ENCODE results near the gene JAG1.

JAG1 gene

GRCh38 chr20:10673842-10674683, at the start of gene JAG1:
TSS of gene JAG1 (minus strand) at chr20:10673999. CDS start at chr20:10673530, 469 bp downstream.
- DNase-seq, result peak; percentile 24

DNA sequence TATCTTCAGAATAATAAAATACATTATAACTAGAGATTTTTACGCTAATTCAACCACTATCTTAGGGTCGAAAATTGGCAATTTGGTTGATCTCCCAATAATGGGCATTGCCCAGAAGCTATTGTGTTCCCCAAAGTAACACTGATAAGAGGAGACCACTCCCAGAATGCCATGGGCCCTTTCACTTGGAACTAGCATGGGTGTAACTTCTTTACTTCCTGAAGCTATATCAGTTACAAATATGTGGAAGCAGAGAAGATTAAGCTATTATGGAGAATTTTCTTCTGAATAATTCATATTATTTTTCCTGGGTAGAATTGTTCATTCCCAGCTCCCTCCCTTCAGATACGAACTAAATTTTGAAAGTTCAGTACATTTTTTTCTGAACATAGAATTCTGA, 48.2 kb upstream of the JAG1 start:
- DNase-seq, result no peak

DNA sequence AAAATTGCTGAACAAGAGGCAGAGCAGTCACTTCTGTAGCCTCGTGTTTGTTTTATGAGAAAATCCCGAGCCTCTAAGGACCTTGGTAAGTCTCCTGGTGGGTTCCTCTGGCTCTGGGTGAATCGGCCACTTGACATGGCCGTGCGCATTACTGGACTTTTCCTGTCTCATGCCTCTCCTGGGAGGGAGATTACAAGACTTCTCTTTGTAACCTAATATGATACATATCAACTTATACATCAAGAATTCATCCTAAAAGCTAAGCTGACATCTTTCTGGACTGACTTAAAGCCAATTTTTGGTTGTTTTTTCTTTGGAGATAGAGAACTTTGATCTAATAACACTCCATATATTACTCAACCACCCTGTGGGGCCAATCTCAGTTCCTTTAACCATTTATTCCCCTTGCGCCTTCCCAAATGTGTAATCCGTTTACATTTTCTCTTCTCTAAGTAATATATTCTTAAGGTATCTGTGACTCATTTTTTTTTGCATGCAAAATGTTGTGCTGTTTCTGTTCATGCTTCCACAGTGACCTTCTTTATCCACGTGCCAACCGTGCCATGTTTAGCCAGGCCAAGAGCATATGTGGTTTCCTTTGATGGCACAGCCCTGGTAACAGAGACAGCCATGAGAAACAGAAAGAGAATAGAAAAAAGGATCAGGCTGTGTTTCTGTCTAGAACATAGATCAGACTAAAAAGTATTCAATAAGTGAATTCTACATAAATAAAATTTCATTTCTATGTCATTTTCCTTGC, 47.5 kb upstream of the JAG1 start:
- DNase-seq, result no peak

DNA sequence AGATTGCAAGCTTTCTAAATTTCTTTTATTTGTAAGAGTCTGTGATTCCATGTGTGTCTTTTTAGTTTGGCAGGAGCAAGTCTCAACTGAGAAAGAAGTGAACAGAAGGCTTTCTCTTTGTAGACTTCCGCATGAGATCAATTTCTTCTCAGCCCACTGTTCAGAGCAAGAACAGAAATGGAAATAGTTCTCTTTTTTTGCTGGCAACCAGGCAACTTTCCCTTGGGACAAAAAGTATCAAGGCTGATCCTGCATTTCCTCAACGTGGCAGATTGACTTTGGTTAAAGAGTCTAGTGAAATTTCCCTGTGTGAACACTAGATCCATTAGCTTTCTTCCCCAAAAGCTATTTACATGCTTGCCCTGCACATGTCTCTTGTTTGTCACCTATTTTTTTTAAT, 46.8 kb upstream of the JAG1 start:
- no peak for DNase-seq

- no peak for DNase-seq
These were observed 46.1 kb upstream of the JAG1 start for GRCh38 chr20:10719740-10720385.

GRCh38 chr20:10718661-10719060, 44.9 kb upstream of the JAG1 start:
- no peak for DNase-seq

DNA sequence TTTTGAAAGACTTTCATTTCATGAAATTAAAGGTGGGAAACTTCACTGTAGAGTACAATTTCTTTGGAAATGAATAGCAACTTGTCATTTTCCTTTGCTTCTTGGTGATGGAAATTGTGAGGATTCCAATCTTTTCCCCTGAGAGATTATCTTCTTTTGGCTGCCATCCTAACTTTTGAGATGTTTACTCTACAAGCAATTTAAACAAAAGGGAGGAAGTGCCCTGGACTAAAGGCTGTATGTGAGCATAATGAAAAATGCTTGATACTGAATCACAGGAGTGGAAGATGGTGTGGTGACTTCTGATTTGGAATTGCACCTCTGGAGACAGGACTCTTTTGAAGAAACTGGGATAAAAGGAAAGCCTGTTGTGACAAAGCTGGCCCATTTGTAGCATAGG, 43.1 kb upstream of the JAG1 start:
- no peak for DNase-seq

- DNase-seq, result no peak
These were observed 41.2 kb upstream of the JAG1 start for GRCh38 chr20:10715035-10715434.

DNA sequence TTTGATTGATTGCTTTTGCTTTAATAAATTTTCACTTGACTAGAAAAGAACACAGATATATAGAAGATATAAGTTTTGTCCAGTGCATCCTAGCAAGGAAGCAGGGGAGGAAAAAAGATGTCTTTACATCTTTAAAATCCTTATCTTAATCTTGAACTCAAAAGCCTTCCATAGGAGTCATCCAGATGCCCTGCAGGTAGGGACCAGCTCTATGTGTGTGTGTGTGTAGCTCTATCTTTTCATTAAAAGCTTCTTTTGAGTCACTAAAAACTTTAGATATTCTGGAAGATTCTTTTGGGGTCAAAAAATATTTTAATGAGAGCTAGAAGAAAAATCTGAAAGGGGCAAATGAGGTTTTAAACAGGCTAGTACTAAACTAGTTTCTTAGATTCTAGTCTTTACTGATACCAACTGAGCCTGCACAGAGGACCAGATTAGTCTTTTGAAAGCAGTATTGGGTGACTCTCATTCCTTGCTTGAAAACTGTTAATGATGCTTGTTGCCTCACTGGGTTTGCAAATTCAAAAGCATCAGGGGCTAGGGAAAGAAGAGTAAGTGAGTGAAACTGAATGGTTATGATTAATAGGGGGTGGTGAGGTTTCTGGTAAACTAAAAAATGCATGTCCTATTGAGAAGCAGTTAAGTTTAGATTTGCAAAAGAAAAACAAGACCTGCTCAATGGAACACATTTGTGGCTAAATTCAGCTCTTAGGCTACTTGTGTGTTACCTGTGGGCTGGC, 40.6 kb upstream of the JAG1 start:
- no peak for DNase-seq

DNA sequence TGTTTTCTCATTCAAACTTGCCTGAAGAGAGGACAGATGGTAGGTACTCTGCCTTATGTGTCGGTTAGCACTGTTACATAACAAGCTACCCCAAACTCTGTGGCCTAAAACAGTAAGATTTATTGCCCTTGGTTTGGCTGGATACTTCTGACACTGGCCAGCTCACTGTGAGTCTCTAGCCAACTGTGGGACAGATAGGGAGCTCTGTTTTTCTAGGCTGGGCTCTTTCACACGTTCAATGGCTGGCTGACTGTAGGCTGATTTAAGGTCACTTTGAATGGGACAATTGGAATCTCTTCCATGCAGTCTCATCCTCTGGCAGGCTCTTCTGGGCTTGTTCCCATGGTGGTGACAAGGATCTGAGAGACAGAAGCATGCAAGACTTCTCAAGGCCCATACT, 39.4 kb upstream of the JAG1 start:
- DNase-seq, result no peak

DNA sequence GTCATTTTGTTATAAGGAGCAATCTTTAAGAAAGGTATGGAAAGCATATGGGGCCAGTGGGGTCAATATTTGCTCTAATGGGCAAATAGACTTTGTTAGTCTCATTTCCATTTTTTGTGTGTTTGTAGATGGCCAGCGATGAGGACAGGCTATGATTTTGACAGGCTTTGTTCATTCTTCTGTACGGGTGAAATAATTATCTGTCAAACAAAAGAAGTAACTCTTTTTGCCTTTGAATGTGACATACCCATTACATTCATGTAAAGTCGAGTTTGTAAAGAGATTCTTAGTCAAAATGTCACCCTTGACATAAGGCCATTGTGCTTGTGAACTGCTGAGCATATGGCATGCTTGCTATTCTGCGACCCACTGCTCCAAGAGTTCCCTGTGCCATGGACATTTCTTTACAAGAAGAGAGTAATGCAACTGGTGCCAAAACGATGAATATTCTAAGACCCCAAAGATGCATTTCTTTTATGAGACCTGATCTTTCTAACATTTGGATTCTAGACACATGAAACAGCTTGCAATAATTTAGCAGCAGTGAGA, 38.2 kb upstream of the JAG1 start:
- no peak for DNase-seq

DNA sequence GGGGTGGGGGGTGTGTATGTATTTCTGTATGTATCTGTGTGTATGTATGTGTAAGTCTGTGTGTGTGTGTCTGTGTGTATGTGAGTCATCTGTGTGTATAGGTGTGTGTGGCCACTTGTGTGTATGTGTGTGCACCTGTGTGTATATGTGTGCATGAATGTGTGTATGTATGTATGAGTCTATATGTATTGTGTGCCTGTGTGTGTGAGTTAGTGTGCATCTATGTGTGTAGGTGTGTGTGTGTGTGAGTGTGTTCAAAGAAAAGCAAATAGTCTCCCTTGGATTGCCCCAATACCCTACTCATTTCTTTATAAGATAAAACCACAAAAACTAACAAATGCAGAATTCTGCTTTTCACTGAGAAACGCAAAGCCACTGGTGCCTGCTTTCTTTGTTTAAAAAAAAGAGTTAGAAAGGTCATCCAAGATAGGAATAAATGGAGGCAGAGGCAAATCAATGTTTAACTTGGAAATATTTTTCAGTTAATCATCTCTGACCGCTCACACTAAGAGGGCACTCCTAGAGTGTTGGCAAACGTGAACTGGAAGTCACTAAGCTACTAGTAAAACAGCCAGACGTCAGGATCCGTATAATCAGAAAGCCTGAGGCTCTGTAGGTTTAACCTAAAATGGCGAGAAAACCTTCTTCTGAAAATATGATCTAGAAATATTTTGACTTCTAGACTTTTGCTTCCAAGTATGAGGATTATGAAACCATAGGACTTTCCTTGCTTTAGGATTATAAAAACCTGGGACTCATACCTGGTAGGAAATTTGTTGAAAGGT, 37.4 kb upstream of the JAG1 start:
- no peak for DNase-seq

DNA sequence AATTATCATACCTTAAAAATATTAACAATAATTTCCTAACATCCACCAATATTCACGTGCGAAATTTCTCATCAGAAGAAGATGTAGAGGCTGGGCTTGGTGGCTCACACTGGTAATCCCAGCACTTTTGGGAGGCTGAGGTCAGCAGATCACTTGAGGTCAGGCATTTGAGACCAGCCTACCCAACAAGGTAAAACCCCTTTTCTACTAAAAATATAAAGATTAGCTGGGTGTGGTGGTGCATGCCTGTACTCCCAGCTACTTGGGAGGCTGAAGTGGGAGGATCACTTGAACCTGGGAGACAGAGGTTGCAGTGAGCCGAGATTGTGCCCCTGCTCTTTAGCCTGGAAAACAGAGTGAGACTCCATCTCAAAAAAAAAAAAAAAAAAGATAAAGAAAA, 36.1 kb upstream of the JAG1 start:
- no peak for DNase-seq

- DNase-seq, result no peak
These were observed 34.8 kb upstream of the JAG1 start for GRCh38 chr20:10708351-10709185.

- no peak for DNase-seq
These were observed 34.0 kb upstream of the JAG1 start for GRCh38 chr20:10707791-10708190.

GRCh38 chr20:10707068-10707467, 33.3 kb upstream of the JAG1 start:
- DNase-seq, result no peak

DNA sequence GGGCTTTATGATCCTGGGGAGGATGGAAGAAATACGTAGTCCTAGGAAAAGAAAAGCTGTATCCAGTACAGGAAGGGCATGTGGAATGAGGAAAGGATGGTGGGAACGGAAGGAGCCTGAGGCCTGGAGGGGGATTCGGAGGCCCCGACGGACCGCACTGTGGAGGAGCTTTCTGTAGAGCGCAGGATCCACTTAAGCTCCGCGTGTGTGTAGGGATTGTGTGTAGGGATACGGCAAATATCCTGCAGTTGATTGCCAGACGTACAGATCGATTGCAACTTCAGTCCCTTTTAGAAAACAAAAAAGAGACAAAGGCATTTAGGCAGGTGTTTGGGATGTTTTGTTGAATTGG, 32.6 kb upstream of the JAG1 start:
- no peak for DNase-seq

DNA sequence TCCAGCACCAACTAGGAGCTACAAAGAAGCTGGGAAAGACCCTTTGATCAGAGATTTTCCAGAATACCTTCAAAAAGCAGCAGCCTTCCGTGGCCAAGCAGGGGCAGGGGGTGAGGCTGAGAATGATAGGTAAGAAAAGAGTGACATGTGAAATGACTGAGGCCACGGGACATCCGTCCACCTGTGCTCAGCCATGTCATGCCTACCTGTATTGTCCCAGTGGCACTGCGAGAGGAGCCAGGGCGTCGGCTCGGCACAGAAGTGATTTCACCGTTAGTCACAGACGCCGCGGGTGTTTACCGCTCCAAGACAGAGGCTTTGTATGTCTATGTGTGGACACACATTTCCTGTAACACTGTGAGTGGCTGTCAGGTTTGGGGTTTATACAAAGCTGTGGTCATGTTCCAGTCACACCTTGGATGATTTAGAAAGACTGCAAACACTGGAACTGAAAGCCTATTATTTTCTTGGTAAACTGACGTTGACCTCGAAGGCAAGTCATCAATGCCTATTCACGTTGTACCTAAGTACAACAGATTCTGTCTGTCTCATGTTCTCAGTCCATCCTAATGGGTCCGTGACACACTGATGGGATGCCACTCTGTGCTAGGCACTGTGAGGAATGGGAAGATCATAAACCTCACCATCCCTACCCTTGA, 32.1 kb upstream of the JAG1 start:
- DNase-seq, result no peak

- no peak for DNase-seq
These were observed 27.8 kb upstream of the JAG1 start for GRCh38 chr20:10701607-10702006.

DNA sequence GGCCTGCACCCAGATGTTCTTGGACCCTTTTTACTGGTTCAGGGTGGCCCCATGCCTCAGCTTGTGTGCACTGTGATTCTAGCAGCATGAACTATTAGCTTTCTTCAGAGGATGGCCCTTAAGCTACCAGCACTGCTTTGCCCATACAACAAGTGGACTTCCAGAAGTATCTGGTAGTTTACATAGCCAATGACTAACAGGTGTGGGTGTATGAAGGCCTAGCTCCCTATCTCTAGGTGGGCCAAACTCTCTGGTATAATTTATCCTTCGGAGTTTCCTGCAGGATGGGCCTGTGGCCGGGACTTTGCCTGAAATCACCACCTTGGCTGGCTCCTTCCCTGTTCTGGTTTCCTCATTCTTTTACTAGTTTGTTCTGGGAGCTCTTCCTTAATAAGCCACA, 26.1 kb upstream of the JAG1 start:
- DNase-seq, result no peak

DNA sequence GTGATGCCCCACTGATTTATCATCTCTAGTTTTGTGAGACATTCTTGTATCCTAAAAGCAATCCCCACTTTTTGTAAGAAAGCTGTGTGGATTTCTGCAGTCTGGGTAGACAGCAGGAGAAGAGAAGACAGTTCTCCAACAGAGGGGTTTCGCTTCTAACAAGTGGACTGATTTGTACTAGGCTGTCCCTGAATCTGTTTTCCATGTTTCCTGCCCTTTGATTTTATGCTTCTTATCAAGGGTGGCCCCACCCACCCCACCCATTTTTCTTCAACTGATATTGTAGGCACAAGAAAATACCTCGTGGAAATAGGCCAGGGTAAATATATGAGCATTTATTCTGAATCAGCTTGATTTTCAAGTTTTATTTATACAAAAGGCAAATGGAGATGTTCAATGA, 25.7 kb upstream of the JAG1 start:
- no peak for DNase-seq

All from activated naive CD4-positive, alpha-beta T cell treated with anti-CD3 and anti-CD28 coated beads, Interleukin-2, amount 50 U/mL, for 16 hours (primary cell).